ENCODE data around the gene TSGA10IP. TPM values are rescaled to one million over a fixed set of nuclear protein-coding genes. Genes with fewer than 3 reads are reported as not detected.

TSGA10IP gene
- total RNA-seq, 3 donors from 2014 or later = not detected

DNA sequence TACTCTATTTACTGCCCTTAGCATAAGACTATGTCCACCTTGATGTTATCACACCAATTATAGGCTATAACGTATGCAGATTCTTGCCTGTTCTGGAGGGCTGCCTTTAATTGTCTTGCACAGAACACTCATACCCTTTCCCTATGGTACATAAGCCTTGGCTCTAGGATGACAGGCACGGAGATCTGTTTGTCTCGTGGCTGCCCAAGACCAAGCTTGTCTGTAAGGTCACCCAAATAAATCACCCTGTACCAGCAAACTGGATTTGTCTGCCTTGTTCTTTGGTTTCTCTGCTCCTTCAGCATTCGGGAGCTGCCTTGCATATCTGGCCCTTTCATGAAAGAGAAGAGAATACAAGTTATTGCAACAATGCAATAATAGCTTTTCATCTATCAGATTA lies 7.5 kb upstream of the TSGA10IP start:
- H3K27me3 ChIP-seq = no peaks in the 10 kb centered on the region
- no peak overlapping the region for H3K27ac ChIP-seq
- intact Hi-C loops (cut with DNase I; ENCODE audit: low total_unique reads) = no loop called here
- H3K4me3 ChIP-seq = no peak overlapping the region
- no peaks in the 10 kb centered on the region for H3K36me3 ChIP-seq
- TF ChIP-seq, protein P1, sequence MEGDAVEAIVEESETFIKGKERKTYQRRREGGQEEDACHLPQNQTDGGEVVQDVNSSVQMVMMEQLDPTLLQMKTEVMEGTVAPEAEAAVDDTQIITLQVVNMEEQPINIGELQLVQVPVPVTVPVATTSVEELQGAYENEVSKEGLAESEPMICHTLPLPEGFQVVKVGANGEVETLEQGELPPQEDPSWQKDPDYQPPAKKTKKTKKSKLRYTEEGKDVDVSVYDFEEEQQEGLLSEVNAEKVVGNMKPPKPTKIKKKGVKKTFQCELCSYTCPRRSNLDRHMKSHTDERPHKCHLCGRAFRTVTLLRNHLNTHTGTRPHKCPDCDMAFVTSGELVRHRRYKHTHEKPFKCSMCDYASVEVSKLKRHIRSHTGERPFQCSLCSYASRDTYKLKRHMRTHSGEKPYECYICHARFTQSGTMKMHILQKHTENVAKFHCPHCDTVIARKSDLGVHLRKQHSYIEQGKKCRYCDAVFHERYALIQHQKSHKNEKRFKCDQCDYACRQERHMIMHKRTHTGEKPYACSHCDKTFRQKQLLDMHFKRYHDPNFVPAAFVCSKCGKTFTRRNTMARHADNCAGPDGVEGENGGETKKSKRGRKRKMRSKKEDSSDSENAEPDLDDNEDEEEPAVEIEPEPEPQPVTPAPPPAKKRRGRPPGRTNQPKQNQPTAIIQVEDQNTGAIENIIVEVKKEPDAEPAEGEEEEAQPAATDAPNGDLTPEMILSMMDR (IDR thresholded peaks at IDR 0.05) = no peak
- TF ChIP-seq POLR2A (IDR thresholded peaks at IDR 0.05) (no peak), POLR2AphosphoS5 (IDR thresholded peaks at IDR 0.05) (no peak)
- DNase-seq (ENCODE audit: low spot score in 2 of 2) = no peak
- no peaks in the 10 kb centered on the region for H3K9me3 ChIP-seq
- H3K4me1 ChIP-seq = no peaks in the 10 kb centered on the region

DNA sequence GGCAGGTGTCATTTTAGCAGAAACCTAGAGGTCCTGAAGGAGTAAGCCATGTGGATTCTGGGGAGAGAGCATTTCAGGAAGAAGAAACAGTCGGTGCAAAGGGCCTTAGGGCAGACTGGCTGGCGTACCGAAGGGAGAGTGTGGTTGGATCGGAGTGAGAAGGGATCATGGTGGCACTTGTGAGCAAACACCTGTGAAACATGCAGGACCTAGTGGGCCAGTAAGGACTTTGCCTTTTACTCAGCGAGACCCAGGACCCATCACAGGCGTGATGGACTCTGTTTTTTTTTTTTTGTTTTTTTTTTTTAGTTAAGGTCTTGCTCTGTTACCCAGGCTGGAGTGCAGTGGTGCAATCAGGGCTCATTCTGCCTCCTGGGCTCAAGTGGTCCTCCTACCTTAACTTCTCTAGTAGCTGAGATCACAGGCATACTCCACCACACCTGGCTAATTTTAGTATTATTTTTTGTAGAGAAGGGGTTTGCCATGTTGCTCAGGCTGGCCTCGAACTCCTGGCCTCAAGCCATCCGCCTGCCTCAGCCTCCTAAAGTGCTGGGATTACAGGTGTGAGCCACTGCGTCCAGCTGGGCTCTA lies 3.5 kb upstream of the TSGA10IP start:
- intact Hi-C loops (cut with DNase I; ENCODE audit: low total_unique reads) = no loop called here
- DNase-seq (ENCODE audit: low spot score in 2 of 2) = no peak
- H3K9me3 ChIP-seq = no peaks in the 10 kb centered on the region
- no peaks in the 10 kb centered on the region for H3K4me1 ChIP-seq
- H3K36me3 ChIP-seq = no peaks in the 10 kb centered on the region
- no peak for TF ChIP-seq POLR2AphosphoS5 (IDR thresholded peaks at IDR 0.05)
- no peak for TF ChIP-seq POLR2A (IDR thresholded peaks at IDR 0.05)
- no peak overlapping the region for H3K4me3 ChIP-seq
- no peaks in the 10 kb centered on the region for H3K27me3 ChIP-seq
- no peak overlapping the region for H3K27ac ChIP-seq

DNA sequence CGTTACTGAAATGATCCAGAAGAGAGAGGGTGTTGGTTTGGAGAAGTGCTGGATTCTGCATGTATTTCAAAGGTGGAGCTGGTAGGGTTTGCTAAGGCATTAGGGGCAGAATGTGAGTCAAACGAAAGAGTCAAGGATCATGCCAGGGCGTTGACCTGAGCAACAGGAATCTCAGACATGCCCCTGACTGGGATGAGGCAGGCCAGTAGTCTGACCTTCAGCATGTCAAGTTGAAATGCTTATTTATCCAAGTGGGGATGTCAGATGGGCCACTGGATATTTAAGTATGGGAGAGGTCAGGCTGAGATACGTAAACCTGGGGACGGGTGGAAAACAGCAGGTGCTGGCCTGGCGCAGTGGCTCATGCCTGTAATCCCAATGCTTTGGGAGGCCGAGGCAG lies 2.7 kb upstream of the TSGA10IP start:
- Histone ChIP-seq H3K4me1 (no peaks in the 10 kb centered on the region), H3K36me3 (no peaks in the 10 kb centered on the region), H3K27ac (no peak overlapping the region), H3K27me3 (peaks cover 0 to under 1% of the 10 kb centered on the region in 2 donors), H3K9me3 (no peaks in the 10 kb centered on the region), H3K4me3 (no peak overlapping the region)
- intact Hi-C loops (cut with DNase I; ENCODE audit: low total_unique reads) = no loop called here
- TF ChIP-seq POLR2A (IDR thresholded peaks at IDR 0.05) (no peak), POLR2AphosphoS5 (IDR thresholded peaks at IDR 0.05) (no peak)
- TF ChIP-seq, protein P1 (IDR thresholded peaks at IDR 0.05) = no peak
- no peak for DNase-seq (ENCODE audit: low spot score in 2 of 2)

DNA sequence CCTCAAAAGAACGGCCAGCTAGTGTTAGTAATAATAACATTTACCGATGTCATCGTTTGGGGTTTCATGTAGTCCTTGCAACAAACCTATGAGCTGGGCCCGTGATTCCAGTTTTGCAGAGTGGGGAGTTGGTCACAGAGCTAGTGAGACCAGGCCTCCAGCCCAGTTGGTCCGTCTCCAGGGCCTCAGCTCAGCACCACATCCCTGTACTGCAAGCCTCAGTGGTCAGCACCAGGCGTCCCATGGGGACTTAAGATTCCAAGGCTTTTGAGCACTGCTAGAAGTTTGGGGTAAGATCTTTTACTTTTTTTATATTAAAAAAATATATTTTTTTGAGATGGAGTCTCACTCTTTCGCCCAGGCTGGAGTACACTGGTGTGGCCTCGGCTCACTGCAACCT lies 1.1 kb upstream of the TSGA10IP start:
- Histone ChIP-seq H3K4me3 (no peak overlapping the region), H3K27ac (no peak overlapping the region), H3K9me3 (no peaks in the 10 kb centered on the region), H3K4me1 (no peaks in the 10 kb centered on the region), H3K27me3 (peaks cover 0 to 5% of the 10 kb centered on the region in 2 donors), H3K36me3 (no peaks in the 10 kb centered on the region)
- TF ChIP-seq POLR2AphosphoS5 (IDR thresholded peaks at IDR 0.05) (no peak), POLR2A (IDR thresholded peaks at IDR 0.05) (no peak)
- TF ChIP-seq, protein P1 (IDR thresholded peaks at IDR 0.05) = no peak
- intact Hi-C loops (cut with DNase I; ENCODE audit: low total_unique reads) = no loop called here
- DNase-seq (ENCODE audit: low spot score in 2 of 2) = no peak

DNA sequence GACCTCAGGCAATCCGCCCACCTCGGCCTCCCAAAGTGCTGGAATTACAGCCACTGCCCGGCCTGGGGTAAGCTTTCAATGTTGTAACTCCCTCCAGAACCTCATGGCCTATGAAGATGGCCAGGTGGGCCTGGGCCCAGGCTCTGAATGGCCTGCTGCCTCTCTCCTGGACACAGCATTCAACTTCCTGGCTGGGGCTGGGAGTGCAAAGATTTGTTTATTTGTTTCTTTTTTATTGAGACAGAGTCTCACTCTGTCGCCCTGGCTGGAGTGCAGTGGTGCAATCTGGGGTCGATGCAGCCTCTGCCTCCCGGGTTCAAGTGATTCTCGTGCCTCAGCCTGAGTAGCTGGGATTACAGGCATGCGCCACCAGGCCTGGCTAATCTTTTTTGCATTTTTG lies 513 bp upstream of the TSGA10IP start:
- intact Hi-C loops (cut with DNase I; ENCODE audit: low total_unique reads) = no loop called here
- TF ChIP-seq POLR2AphosphoS5 (IDR thresholded peaks at IDR 0.05) (no peak), POLR2A (IDR thresholded peaks at IDR 0.05) (no peak)
- TF ChIP-seq, protein P1 (IDR thresholded peaks at IDR 0.05) = no peak
- H3K36me3 ChIP-seq = no peaks in the 10 kb centered on the region
- no peak overlapping the region for H3K4me3 ChIP-seq
- DNase-seq (ENCODE audit: low spot score in 2 of 2) = no peak
- H3K27me3 ChIP-seq = peaks cover 0 to 5% of the 10 kb centered on the region in 2 donors
- no peak overlapping the region for H3K27ac ChIP-seq
- H3K9me3 ChIP-seq = no peaks in the 10 kb centered on the region
- no peaks in the 10 kb centered on the region for H3K4me1 ChIP-seq

Measured in breast epithelium (tissue), 4 donors.